Measurements from ENCODE around the gene MYCN. TPM values are rescaled to one million over a fixed set of nuclear protein-coding genes. Genes with fewer than 3 reads are reported as not detected.
"Not testable (repeated sequence)": the region's sequence is repeated elsewhere in the genome, so short reads cannot be mapped to it uniquely, and the experiment has no call there.

MYCN gene
- polyA plus RNA-seq, 1 experiment = not detected

DNA sequence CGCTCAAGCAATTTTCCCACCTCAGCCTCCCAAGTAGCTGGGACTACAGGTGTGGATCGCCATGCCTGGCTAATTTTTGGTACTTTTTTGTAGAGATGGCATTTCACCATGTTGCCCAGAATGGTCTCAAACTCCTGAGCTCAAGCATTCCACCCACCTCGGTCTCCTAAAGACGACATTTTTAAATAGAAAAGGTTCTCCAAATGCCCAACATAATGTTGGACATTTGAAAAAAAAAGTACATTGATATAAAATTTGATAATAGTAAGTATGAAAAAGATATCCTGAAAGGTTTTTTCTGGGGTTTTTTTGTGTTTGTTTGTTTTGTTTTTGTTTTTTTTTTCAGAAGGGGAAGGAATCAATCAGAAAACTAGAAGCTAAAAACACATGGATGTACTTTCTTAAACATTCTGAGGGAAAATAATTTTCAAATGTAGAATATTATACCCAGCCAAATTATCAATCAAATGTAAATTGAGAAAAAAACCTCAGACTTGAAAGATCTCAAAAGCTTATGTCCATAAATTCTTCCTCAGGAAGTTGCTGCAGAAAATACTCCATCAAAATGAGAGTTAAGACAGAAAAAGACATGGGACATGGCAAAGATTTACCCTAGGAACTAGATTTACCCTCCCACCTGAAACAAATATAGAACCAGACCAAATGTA, 42.8 kb upstream of the MYCN start:
- no peak overlapping the region for H3K4me3 ChIP-seq (ENCODE audit: low read depth, low read length)
- TF ChIP-seq CTCF (IDR thresholded peaks at IDR 0.05; ENCODE audit: low read depth, low read length) = no peak
- ChIA-PET POLR2A (no interaction called here), CTCF (interaction anchor here (0.7 kb wide), 1 partner anchor 205 kb away, joined by 3 read pairs; no protein-coding TSS in a partner anchor)
- H3K27me3 ChIP-seq (ENCODE audit: control insufficient read depth, insufficient read depth, low read length) = no peaks in the 10 kb centered on the region
- H3K27ac ChIP-seq (ENCODE audit: low read depth, low read length) = no peak overlapping the region
- no peak for DNase-seq (ENCODE audit: low read depth, low spot score)
- peaks cover 19% of the 10 kb centered on the region for H3K9me3 ChIP-seq (ENCODE audit: control insufficient read depth, insufficient read depth, low read length)

DNA sequence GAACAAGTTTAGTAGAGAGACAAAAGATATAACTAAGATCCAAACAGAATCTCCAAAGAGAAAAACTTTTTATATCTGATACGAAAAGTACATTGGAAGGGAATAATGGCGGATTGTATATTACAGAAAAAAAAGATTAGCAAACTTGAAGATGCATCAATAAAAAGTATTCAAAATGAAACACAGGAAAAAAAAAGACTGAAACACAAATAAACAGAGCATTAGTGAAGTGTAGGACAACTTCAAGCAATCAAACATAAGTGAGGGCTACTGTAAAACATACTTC, 41.1 kb upstream of the MYCN start:
- TF ChIP-seq CTCF (IDR thresholded peaks at IDR 0.05; ENCODE audit: low read depth, low read length) = no peak
- CTCF ChIA-PET = no interaction called here

GRCh38 chr2:15899751-15900493, 40.4 kb upstream of the MYCN start:
- POLR2A ChIA-PET = no interaction called here
- H3K27me3 ChIP-seq (ENCODE audit: control insufficient read depth, insufficient read depth, low read length) = no peaks in the 10 kb centered on the region
- no peak overlapping the region for H3K4me3 ChIP-seq (ENCODE audit: low read depth, low read length)
- no peak overlapping the region for H3K27ac ChIP-seq (ENCODE audit: low read depth, low read length)
- TF ChIP-seq CTCF (IDR thresholded peaks at IDR 0.05; ENCODE audit: low read depth, low read length) = no peak
- peaks cover 19% of the 10 kb centered on the region for H3K9me3 ChIP-seq (ENCODE audit: control insufficient read depth, insufficient read depth, low read length)
- CTCF ChIA-PET = no interaction called here
- DNase-seq (ENCODE audit: low read depth, low spot score) = no peak

More for the DNA sequence above, 41.1 kb upstream of the MYCN start:
- Histone ChIP-seq H3K9me3 (ENCODE audit: control insufficient read depth, insufficient read depth, low read length) (peaks cover 19% of the 10 kb centered on the region), H3K27ac (ENCODE audit: low read depth, low read length) (no peak overlapping the region), H3K4me3 (ENCODE audit: low read depth, low read length) (no peak overlapping the region), H3K27me3 (ENCODE audit: control insufficient read depth, insufficient read depth, low read length) (no peaks in the 10 kb centered on the region)
- no peak for DNase-seq (ENCODE audit: low read depth, low spot score)
- POLR2A ChIA-PET = no interaction called here

DNA sequence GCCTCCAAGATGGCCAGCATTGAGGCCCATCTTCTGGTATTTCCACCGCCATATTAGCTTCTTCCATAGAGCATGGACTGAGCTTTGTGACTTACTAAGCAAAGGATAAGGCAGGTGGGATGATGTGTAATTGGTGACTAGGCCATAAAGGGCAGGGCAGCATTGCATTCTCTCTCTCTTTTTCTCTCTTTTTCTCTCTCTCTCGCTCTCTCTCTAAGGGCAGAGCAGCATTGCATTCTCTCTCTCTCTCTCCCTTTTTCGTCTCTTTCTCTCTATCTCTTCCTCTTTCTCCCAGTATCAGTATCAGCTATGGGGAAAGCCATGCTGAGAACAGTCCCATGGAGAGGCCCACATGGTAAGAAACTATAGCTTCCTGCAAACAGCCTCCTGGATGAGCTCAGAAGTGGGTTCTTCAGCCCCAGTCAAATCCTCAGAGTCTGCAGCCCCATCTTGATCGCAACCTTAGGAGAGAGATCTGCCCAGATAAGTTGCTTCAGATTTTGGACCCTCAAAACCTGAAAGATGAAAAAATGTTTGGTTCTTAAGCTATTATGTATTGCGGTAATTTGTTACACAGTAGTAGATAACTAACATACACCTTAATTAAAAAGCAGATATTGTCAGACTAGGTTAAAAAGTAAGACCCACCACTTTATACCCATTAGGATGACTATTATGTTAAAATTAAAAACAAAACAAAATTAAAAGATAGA, 39.1 kb upstream of the MYCN start:
- ChIA-PET POLR2A (no interaction called here), CTCF (no interaction called here)
- no peak for TF ChIP-seq CTCF (IDR thresholded peaks at IDR 0.05; ENCODE audit: low read depth, low read length)
- H3K27me3 ChIP-seq (ENCODE audit: control insufficient read depth, insufficient read depth, low read length) = no peaks in the 10 kb centered on the region
- no peak overlapping the region for H3K27ac ChIP-seq (ENCODE audit: low read depth, low read length)
- peaks cover 15% of the 10 kb centered on the region for H3K9me3 ChIP-seq (ENCODE audit: control insufficient read depth, insufficient read depth, low read length)
- no peak overlapping the region for H3K4me3 ChIP-seq (ENCODE audit: low read depth, low read length)
- no peak for DNase-seq (ENCODE audit: low read depth, low spot score)

GRCh38 chr2:15901808-15902130, 38.6 kb upstream of the MYCN start:
- H3K27me3 ChIP-seq (ENCODE audit: control insufficient read depth, insufficient read depth, low read length) = no peaks in the 10 kb centered on the region
- DNase-seq (ENCODE audit: low read depth, low spot score) = no peak
- TF ChIP-seq CTCF (IDR thresholded peaks at IDR 0.05; ENCODE audit: low read depth, low read length) = no peak
- H3K4me3 ChIP-seq (ENCODE audit: low read depth, low read length) = no peak overlapping the region
- ChIA-PET POLR2A (no interaction called here), CTCF (no interaction called here)
- H3K27ac ChIP-seq (ENCODE audit: low read depth, low read length) = no peak overlapping the region
- peaks cover 10% of the 10 kb centered on the region for H3K9me3 ChIP-seq (ENCODE audit: control insufficient read depth, insufficient read depth, low read length)

GRCh38 chr2:15903910-15904309, 36.4 kb upstream of the MYCN start:
- peaks cover 16% of the 10 kb centered on the region for H3K9me3 ChIP-seq (ENCODE audit: control insufficient read depth, insufficient read depth, low read length)
- H3K27ac ChIP-seq (ENCODE audit: low read depth, low read length); CTCF ChIA-PET; DNase-seq (ENCODE audit: low read depth, low spot score); H3K27me3 ChIP-seq (ENCODE audit: control insufficient read depth, insufficient read depth, low read length); POLR2A ChIA-PET; H3K4me3 ChIP-seq (ENCODE audit: low read depth, low read length): not testable (repeated sequence)
